GM19025 (cell line): Measurements from ENCODE around the gene DPP6.

ENCODE experiments used
- ATAC-seq: cut with Tn5 transposase; IDR thresholded peaks from one replicate; pipeline ENCODE4 v1.9.1; 2021; ENCODE audit warnings: mild to moderate bottlenecking, low read depth, moderate library complexity; ENCODE audit not compliant: unreplicated experiment

DPP6 gene

DNA sequence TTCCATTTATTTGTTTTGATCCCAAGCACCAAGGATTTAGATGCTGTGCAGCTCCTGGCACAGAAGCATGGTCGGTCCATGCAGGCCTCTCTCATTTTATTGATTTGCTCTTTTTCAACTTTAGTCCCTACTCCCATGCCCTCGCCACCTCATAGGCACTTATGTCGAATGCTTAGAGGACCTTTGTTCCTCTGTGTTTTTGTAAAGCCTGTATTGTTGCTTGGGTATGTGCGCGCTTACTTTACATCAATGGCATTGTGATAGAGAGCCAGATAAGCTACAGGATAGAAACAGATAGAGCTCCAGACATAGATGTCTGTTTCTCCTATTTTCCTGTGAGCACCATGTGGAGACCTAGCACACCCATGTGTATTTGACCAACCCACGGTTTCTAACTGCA, 725.7 kb downstream of the DPP6 start:
- no peak for ATAC-seq

DNA sequence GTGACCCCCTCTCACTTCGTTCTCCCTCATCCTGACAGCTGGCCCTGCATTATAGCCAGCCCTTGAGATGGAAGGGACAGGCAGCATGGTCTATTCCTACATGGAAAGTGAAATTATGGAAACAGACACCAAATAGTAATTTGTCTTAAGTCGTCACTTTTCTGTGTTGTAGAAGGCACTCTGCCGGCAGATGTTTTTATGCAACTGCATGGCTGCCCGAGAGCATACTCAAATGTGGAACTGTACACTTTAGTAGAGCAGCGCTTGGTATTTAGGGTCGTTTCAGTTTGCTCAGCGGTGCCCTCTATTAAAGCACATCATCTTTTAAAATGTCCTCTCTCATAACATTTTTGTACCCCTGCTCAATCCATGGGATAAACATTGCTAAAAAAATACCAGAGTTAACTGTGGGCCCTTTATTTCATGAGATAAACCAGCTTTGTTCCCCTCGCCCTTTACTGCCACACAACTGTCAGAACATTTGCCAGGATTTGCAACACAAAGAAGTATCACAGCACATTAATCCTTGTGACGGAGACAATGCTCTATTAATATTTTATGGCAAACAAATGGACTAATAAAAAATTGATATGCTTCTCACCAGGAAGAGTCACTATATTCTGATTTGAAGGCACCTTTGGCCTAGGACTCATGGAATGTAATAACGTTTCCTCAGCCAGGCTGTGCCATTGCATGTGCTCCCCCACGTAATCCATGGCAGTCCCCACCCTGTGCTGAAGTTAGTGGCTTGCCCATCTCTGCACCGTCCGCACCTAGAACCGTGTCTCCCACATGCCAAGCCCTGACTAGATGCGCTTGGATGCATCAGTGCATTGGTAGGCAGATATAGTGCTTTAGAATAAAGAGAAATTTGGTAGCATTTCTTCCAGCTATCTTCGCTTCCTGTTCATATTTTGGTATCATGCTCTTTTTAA, 729.4 kb downstream of the DPP6 start:
- ATAC-seq = no peak

DNA sequence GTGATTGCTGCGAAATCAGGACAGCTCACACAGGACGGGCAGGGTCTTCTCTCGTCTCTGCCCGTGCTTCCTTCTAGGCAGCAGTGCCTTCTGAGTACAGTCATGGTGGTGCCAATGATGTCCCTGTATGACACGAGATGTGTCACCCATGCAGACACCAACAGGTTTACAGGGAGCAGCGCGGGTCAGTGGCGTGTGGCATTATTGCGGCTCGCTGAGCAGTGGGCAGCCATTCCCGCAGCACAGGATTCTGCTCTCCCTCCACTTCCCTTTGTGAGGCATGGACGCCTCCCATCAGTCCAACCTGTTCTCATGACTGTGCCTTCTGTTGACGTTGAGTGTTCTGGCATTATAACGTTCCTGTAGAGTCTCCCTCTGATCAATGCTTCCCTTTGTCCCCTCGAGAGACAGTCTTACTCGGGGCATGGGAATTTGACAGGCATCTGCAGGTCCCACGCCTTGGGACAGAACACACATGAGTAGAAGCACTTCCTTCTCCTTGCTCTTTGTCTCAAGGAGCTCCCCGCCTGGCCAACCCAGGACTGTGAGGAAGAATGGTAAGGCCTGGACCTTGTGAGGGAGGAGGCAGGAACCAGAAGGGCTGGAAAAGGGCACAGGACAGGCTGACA, 731.2 kb downstream of the DPP6 start:
- no peak for ATAC-seq

DNA sequence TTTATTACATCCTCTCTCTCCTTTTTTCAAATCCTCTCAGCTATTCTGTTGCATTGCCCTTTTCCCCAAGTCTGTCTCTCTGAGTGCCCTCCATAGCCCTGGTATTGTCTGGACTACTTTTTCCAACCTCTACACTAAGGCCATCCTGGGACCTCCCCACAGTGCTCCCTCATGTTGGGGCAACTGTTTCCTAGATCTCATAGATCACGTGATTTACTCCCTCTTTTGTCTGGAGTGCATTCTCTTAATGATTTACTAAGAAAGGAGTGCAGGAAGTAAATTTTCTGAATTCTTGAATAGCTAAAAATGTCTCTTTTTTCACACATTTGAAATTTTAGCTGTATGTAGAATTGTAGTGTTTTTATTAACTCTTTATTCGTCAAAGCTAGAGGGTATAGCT, 733.7 kb downstream of the DPP6 start:
- no peak for ATAC-seq

- no peak for ATAC-seq
Measured at GRCh38 chr7:154789404-154789803, 737.2 kb downstream of the DPP6 start.

- no peak for ATAC-seq
Measured at GRCh38 chr7:154791611-154792010, 739.4 kb downstream of the DPP6 start.

DNA sequence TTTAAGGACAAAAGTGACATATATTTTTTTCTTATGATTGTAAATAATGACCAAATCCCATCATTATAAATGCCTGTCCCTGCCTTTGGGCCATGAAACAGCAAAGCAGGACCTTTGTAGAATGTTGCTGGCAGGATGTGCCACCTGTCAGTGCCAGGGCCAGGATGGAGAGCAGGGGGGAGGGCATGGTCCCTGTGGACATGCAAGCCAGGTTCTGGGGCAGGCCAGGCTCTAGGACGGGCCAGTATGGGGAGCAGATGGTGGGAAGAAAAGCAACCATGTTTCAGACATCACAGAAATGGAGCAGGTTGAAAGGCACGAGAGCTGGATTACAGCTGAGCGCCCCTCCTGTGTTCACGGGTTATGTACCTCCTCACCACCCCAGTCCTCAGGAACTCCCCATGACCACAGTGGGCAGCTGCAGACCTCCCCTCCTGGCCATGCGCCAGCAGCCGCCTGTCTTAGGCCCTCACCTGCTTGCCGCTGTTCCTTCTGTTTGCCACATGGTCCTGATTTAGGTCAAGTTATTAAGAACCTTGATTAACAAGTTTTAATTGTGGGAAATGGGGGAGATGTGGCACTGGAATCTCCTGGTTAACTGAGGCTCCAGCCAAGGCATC, 740.3 kb downstream of the DPP6 start:
- ATAC-seq = no peak

- no peak for ATAC-seq
Measured at GRCh38 chr7:154794147-154794780, 742.1 kb downstream of the DPP6 start.

- no peak for ATAC-seq
Measured at GRCh38 chr7:154795014-154795413, 742.8 kb downstream of the DPP6 start.

DNA sequence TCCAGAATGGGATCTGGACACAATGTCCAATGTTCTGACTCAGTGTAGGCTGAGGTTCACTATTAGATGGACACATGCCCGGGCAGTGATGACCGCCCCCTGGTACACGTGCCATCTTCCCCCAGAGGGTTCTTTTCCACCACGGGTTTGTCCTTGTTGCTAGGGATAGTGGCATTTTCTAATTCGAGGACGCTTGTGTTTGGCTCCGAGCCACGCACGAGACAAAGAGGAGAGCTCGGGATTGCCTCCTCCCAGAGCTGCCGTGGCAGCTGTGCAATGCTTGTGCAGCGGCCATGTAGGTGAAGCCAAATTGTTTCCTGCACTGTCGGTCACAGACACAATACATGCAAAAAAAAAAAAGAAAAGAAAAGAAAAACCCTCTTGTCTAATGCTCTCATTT, 743.2 kb downstream of the DPP6 start:
- no peak for ATAC-seq

GRCh38 chr7:154804449-154804848, 752.3 kb downstream of the DPP6 start:
- no peak for ATAC-seq

- ATAC-seq = no peak
Measured at GRCh38 chr7:154812027-154812426, 759.8 kb downstream of the DPP6 start.

DNA sequence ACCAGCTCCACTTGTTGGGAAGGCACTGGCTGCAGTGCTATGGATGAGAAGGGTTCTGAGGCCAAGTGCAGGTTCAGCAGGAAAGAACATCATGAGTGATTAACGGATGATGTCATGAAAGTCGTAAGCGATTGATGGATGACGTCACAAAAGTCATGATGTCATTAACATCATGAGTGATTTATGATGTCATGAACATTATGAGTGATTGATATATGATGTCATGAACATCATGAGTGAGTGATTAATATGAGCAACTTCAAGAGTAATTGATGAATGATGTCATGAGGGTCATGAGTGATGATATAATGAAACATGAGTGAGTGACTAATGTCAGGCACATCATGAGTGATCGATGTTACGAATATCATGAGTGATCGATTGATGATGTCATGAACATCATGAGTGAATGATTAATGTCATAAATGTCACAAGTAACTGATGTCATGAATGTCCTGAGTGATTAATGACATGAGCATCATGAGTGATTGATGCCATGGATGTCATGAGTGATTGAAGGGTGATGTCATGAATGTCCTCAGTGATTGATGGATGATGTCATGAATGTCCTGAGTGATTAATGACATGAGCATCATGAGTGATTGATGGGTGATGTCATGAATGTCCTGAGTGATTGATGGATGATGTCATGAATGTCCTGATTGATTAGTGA, 765.2 kb downstream of the DPP6 start:
- no peak for ATAC-seq

DNA sequence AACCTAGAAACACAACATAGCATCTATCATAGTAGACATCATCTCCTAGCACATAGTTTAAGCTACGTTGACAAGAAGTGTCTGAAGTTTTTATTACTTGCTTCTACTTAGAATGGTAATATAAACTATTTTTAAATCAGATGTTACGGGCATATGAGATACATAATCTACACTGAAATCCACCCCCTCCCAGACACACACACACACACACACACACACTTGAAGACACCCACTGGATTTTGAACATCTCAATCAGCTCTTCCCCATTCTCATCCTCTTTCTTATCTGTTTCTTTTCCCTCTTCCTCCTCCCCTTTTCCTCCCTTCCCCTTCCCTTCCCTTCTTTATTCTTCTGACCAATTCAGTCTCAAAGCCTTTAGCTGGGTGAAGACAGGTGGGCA, 774.8 kb downstream of the DPP6 start:
- no peak for ATAC-seq

DNA sequence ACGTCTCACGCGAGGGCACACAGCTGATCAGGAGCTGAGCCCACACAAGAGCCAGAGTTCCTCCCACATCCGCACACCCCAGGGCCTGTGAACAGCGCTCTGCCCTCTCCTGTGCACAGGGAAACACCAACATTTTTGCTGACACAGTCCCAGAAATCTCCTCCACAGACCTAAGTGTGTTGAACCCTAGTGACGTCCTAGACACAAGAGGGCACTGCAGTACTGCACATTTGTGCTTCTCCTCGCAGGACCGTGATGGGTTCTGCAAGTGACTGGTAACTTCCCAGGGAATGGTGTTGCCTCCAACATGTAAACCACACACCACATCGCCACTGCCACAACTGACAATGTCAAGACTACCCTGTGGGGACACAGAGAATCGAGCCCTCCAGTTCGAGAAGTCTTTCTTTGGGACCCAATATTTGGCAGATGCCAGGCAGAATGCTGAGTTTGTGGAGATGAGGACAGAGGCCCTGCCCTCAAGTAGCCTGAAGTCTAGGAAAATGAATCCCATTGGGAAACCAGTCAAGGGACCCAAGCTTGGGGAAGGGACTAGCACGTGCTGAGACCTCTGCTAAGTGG, 780.5 kb downstream of the DPP6 start:
- no peak for ATAC-seq

DNA sequence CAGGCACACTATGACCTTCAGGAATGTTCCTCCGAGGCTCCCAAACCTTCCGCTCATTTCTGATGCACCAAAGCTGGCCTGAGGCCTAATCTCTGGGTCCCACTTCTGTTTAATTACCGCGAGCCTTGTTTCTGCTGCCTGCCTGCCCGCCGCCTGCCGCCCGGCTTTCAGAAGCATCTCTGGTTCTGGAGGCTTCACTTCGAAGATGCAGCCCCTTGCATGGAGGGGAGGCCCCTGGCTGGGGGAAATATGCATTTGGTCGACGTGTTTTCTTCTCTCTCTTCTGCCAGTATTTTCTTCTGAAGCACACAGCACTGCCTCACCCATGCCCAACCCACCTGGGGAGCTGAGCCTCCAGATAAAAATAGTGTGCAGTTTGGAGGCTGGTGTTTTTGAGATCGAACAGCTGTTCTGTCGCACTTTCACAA, 783.8 kb downstream of the DPP6 start:
- ATAC-seq = no peak

- ATAC-seq = no peak
Measured at GRCh38 chr7:154837087-154837486, 784.9 kb downstream of the DPP6 start.

DNA sequence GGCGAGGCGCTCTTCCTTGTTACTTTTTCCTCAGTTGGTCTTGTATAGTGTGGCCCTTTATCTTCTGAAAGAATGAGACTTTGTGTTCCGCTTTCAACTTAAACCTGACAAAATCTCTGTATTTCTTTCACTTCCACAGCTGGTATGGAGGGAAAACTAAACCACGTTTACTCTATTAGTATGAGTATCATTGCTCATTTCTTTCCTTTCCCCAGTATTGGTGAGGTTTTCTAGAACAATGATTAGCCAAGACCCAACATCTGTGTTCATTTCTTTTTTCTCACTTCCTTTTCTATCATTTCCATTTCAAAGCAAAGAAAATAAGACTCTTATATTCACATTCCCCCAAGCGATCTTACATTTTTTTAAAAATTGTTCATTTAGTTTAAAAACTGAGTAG, 785.4 kb downstream of the DPP6 start:
- peak; percentile 94 for ATAC-seq

GRCh38 chr7:154840086-154840485, 787.9 kb downstream of the DPP6 start:
- ATAC-seq = no peak

- no peak for ATAC-seq
Measured at GRCh38 chr7:154841731-154842331, 789.6 kb downstream of the DPP6 start.
